Mesenchymal stem cell (in vitro differentiated cells and primary cell): ENCODE results near the gene SORCS1.

Source experiments
- DNase-seq: peaks from one replicate; pipeline ENCODE4 v3.0.0-alpha.2; 2013
- H2AFZ ChIP-seq: one replicate; pipeline ENCODE4 v1.6.1; 2013; ENCODE audit warnings: low read depth, mild to moderate bottlenecking, control low read depth, inconsistent platforms, low read length, moderate library complexity
- H2AK5ac ChIP-seq: 2 replicates; pipeline ENCODE4 v1.6.1; 2013; ENCODE audit warnings: low read length, moderate library complexity, mild to moderate bottlenecking, inconsistent platforms; ENCODE audit not compliant: severe bottlenecking
- H2BK120ac ChIP-seq: one replicate; pipeline ENCODE4 v1.6.1; 2013; ENCODE audit warnings: low read depth, mild to moderate bottlenecking, inconsistent platforms, low read length, moderate library complexity
- H2BK12ac ChIP-seq, 2 experiments: one replicate each; pipeline ENCODE4 v1.6.1; 2013; ENCODE audit warnings: inconsistent platforms in 2 of 2, low read length in 2 of 2, mild to moderate bottlenecking in 2 of 2, moderate library complexity in 2 of 2, control low read depth in 1 of 2
- H2BK15ac ChIP-seq: one replicate; pipeline ENCODE4 v1.6.1; 2013; ENCODE audit warnings: mild to moderate bottlenecking, low read depth, inconsistent platforms; ENCODE audit not compliant: poor library complexity, severe bottlenecking
- H2BK5ac ChIP-seq: 2 replicates; pipeline ENCODE4 v1.6.1; 2013; ENCODE audit warnings: low read depth, mild to moderate bottlenecking, low read length, control low read depth, inconsistent platforms; ENCODE audit not compliant: poor library complexity, severe bottlenecking
- H3K14ac ChIP-seq, 2 experiments: one replicate each; pipeline ENCODE4 v1.6.1; 2013; ENCODE audit warnings: inconsistent platforms in 2 of 2, low read length in 2 of 2, control low read depth in 1 of 2, mild to moderate bottlenecking in 1 of 2, moderate library complexity in 1 of 2
- H3K18ac ChIP-seq, 2 experiments: one replicate each; pipeline ENCODE4 v1.6.1; 2013; ENCODE audit warnings: inconsistent platforms in 2 of 2, low read length in 2 of 2, control low read depth in 1 of 2, low read depth in 1 of 2, mild to moderate bottlenecking in 1 of 2
- H3K23ac ChIP-seq, 2 experiments: one replicate each; pipeline ENCODE4 v1.6.1; 2013; ENCODE audit warnings: inconsistent platforms in 2 of 2, low read length in 2 of 2, mild to moderate bottlenecking in 2 of 2, moderate library complexity in 2 of 2, control low read depth in 1 of 2
- H3K27ac ChIP-seq: 2 replicates; pipeline ENCODE4 v1.5.1; 2013; ENCODE audit warnings: mild to moderate bottlenecking, moderate library complexity, low read length, control low read depth, inconsistent platforms; ENCODE audit not compliant: poor library complexity, severe bottlenecking
- H3K27me3 ChIP-seq, 2 experiments: 2 replicates each; pipeline versions ENCODE4 v1.6.1 to v1.7.0; 2013; ENCODE audit warnings: low read length in 2 of 2, mild to moderate bottlenecking in 2 of 2, moderate library complexity in 2 of 2, control low read depth in 1 of 2, inconsistent platforms in 1 of 2; ENCODE audit not compliant: control insufficient read depth in 1 of 2, insufficient read depth in 1 of 2
- H3K36me3 ChIP-seq, 2 experiments: 2 replicates each; pipeline versions ENCODE4 v1.6.1 to v1.7.0; 2013; ENCODE audit warnings: low read length in 2 of 2, control low read depth in 1 of 2, inconsistent platforms in 1 of 2, low read depth in 1 of 2, mild to moderate bottlenecking in 1 of 2; ENCODE audit not compliant: insufficient read depth in 2 of 2, control insufficient read depth in 1 of 2
- H3K4ac ChIP-seq, 2 experiments: one replicate each; pipeline ENCODE4 v1.6.1; 2013; ENCODE audit warnings: inconsistent platforms in 2 of 2, low read length in 2 of 2, mild to moderate bottlenecking in 2 of 2, moderate library complexity in 2 of 2, control low read depth in 1 of 2, low read depth in 1 of 2
- H3K4me1 ChIP-seq: 2 replicates; pipeline ENCODE4 v1.6.1; 2013; ENCODE audit warnings: low read depth, low read length, control low read depth; ENCODE audit not compliant: control insufficient read depth, insufficient read depth
- H3K4me2 ChIP-seq: 2 replicates; pipeline ENCODE4 v1.6.1; 2013; ENCODE audit warnings: low read length, mild to moderate bottlenecking, inconsistent platforms; ENCODE audit not compliant: poor library complexity, severe bottlenecking
- H3K4me3 ChIP-seq, 2 experiments: 2 replicates each; pipeline versions ENCODE4 v1.5.1 to v1.7.0; 2013; ENCODE audit warnings: low read length in 2 of 2, mild to moderate bottlenecking in 2 of 2, control low read depth in 1 of 2, low read depth in 1 of 2; ENCODE audit not compliant: insufficient read depth in 1 of 2
- H3K79me1 ChIP-seq: replicated peaks from 2 replicates; pipeline ENCODE4 v1.6.1; 2013; ENCODE audit warnings: mild to moderate bottlenecking, control low read depth, low read length, inconsistent platforms; ENCODE audit not compliant: poor library complexity, severe bottlenecking
- H3K9ac ChIP-seq: 2 replicates; pipeline ENCODE4 v1.7.0; 2013; ENCODE audit warnings: mild to moderate bottlenecking, low read length, moderate library complexity
- H3K9me3 ChIP-seq: 2 replicates; pipeline ENCODE4 v1.7.0; 2013; ENCODE audit warnings: mild to moderate bottlenecking, low read length; ENCODE audit not compliant: control insufficient read depth
- H4K8ac ChIP-seq: one replicate; pipeline ENCODE4 v1.6.1; 2013; ENCODE audit warnings: inconsistent platforms, mild to moderate bottlenecking, low read length, moderate library complexity
- H4K91ac ChIP-seq: one replicate; pipeline ENCODE4 v1.6.1; 2013; ENCODE audit warnings: mild to moderate bottlenecking, low read length, inconsistent platforms
- WGBS: methylation state at CpG from one replicate; pipeline ENCODE4 v1.1.7; 2013; ENCODE audit warnings: mixed read lengths; 5-methylcytosine and 5-hydroxymethylcytosine counted together

The SORCS1 gene

GRCh38 chr10:106771154-106771553 is 393.4 kb downstream of the SORCS1 start:
- H3K9me3 ChIP-seq, result no peaks in the 10 kb centered on the region
- H3K9ac ChIP-seq, result no peak overlapping the region
- H3K36me3 ChIP-seq, result no peaks in the 10 kb centered on the region
- H3K27ac ChIP-seq, result no peak overlapping the region
- H3K4me2 ChIP-seq, result no peak overlapping the region
- H3K27me3 ChIP-seq, result no peaks in the 10 kb centered on the region
- DNase-seq, result no peak
- no peak overlapping the region for H2AK5ac ChIP-seq
- no peak overlapping the region for H2BK12ac ChIP-seq
- H3K4me3 ChIP-seq, result no peak overlapping the region
- no peak overlapping the region for H3K14ac ChIP-seq
- no peaks in the 10 kb centered on the region for H3K4me1 ChIP-seq
- 75% methylated on average over 2 of the region's 2 CpGs for WGBS
- H2BK15ac ChIP-seq, result no peak overlapping the region
- no peak overlapping the region for H3K4ac ChIP-seq
- H3K23ac ChIP-seq, result no peak overlapping the region
- H3K18ac ChIP-seq, result no peak overlapping the region
- H2BK120ac ChIP-seq, result no peak overlapping the region
- H4K91ac ChIP-seq, result no peak overlapping the region
- no peak overlapping the region for H2AFZ ChIP-seq
- H2BK5ac ChIP-seq, result no peak overlapping the region
- no peak overlapping the region for H4K8ac ChIP-seq
- H3K79me1 ChIP-seq, result no peaks in the 10 kb centered on the region

DNA sequence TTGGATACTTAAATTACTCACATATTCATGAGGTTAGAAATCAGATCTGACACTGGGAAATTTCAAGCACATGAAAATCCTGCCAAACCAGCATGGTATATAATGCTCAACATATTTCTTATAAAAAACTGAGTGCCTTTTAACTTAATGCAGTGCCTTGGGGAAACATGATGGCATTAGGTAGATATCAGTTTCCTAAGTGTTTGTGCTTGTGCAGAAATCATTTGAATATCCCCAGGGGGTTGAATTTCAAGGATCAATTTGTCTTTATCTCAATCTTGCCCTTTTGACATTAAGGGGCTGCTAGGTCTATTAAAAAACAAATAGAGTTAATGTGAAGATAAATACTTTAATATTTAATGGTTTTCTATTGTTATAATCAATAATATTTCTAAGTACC is 396.3 kb downstream of the SORCS1 start:
- no peaks in the 10 kb centered on the region for H3K4me1 ChIP-seq
- H3K79me1 ChIP-seq, result no peaks in the 10 kb centered on the region
- no peak overlapping the region for H4K8ac ChIP-seq
- no peak overlapping the region for H3K4me2 ChIP-seq
- H4K91ac ChIP-seq, result no peak overlapping the region
- no peak overlapping the region for H3K18ac ChIP-seq
- no peaks in the 10 kb centered on the region for H3K9me3 ChIP-seq
- no peak overlapping the region for H2BK15ac ChIP-seq
- no peak overlapping the region for H2BK120ac ChIP-seq
- DNase-seq, result no peak
- no peak overlapping the region for H2AK5ac ChIP-seq
- no peaks in the 10 kb centered on the region for H3K27me3 ChIP-seq
- H3K27ac ChIP-seq, result no peak overlapping the region
- no peak overlapping the region for H3K14ac ChIP-seq
- H3K9ac ChIP-seq, result no peak overlapping the region
- H2AFZ ChIP-seq, result no peak overlapping the region
- no peak overlapping the region for H3K4me3 ChIP-seq
- H3K36me3 ChIP-seq, result no peaks in the 10 kb centered on the region
- H3K4ac ChIP-seq, result no peak overlapping the region
- no peak overlapping the region for H3K23ac ChIP-seq
- no peak overlapping the region for H2BK5ac ChIP-seq
- no peak overlapping the region for H2BK12ac ChIP-seq

- Histone ChIP-seq H3K9ac (no peak overlapping the region), H2AFZ (no peak overlapping the region), H4K91ac (no peak overlapping the region), H3K18ac (no peak overlapping the region), H3K27me3 (no peaks in the 10 kb centered on the region), H3K4me3 (no peak overlapping the region), H2BK5ac (no peak overlapping the region), H3K14ac (no peak overlapping the region), H3K79me1 (no peaks in the 10 kb centered on the region), H3K4me1 (no peaks in the 10 kb centered on the region), H3K4ac (no peak overlapping the region), H3K36me3 (no peaks in the 10 kb centered on the region), H2BK15ac (no peak overlapping the region), H3K23ac (no peak overlapping the region), H4K8ac (no peak overlapping the region), H2BK120ac (no peak overlapping the region), H2AK5ac (no peak overlapping the region), H3K27ac (no peak overlapping the region), H2BK12ac (no peak overlapping the region), H3K9me3 (no peaks in the 10 kb centered on the region), H3K4me2 (no peak overlapping the region)
- 68% methylated on average over 7 of the region's 7 CpGs for WGBS
- no peak for DNase-seq
These were observed 398.6 kb downstream of the SORCS1 start for GRCh38 chr10:106765928-106766327.

- Histone ChIP-seq H3K79me1 (no peaks in the 10 kb centered on the region), H3K14ac (no peak overlapping the region), H3K36me3 (no peaks in the 10 kb centered on the region), H3K27me3 (no peaks in the 10 kb centered on the region), H2BK15ac (no peak overlapping the region), H3K27ac (no peak overlapping the region), H3K4me2 (no peak overlapping the region), H2BK12ac (no peak overlapping the region), H3K4me3 (no peak overlapping the region), H2AFZ (no peak overlapping the region), H4K8ac (no peak overlapping the region), H3K4me1 (no peaks in the 10 kb centered on the region), H2AK5ac (no peak overlapping the region), H3K23ac (no peak overlapping the region), H2BK5ac (no peak overlapping the region), H3K9ac (no peak overlapping the region), H2BK120ac (no peak overlapping the region), H3K9me3 (no peaks in the 10 kb centered on the region), H3K18ac (no peak overlapping the region), H3K4ac (no peak overlapping the region), H4K91ac (no peak overlapping the region)
- WGBS, result 70% methylated on average over 1 of the region's 1 CpG
- no peak for DNase-seq
These were observed 399.2 kb downstream of the SORCS1 start for GRCh38 chr10:106765241-106765754.
